ENCODE measurements around the gene TSPEAR.
"Not testable (repeated sequence)": the region's sequence is repeated elsewhere in the genome, so short reads cannot be mapped to it uniquely, and the experiment has no call there.

The TSPEAR gene

DNA sequence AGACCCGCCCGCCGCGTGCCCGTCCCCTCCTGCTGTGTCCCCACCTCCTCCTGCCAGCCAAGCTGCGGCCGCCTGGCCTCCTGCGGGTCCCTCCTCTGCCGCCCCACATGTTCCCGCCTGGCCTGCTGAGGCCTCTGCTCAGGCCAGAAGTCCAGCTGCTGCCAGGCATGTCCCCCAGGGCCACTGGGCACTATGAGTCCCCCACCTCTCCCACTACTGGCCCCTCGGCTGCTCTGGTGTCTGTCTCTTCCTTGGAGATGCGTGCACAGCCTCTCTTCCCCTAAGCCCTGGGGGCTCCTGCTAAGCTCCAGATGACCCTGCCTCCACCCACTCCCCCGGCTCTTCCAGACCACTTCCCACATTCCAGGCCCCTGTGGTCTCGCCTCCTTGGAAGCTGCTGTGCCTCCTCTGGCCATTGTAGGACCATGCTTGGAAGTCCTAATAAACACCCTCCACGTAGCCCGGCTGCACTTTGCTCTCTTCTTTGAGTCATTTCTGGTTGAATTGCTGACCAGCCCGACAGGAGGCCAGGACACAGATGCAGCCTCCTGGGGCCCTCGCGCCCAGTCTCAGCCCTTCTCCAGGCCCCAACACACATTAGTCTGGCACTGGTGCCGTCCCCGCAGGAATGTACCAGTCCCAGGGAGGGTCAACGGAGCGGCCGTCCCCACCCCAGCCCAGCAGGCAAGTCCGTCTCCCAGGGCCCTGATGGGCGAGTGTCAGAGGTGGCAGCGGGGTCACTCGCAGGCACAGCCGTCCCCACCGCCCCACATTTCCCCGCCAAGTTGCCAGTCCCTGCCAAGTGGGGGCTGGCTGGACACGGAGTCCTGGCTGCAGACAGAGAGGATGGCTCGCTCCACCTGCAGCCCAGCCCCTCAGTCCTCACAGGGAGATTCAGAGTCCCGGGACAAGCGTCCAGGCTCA, 13.3 kb downstream of the TSPEAR start:
- Histone ChIP-seq H3K9ac (ENCODE audit: low read length) (no peak overlapping the region), H3K36me3 (ENCODE audit: insufficient read depth, low read length) (no peaks in the 10 kb centered on the region), H3K27ac (ENCODE audit: low read depth, low read length, poor library complexity, severe bottlenecking) (no peak overlapping the region), H3F3A (ENCODE audit: insufficient read depth, low read length) (no peaks in the 10 kb centered on the region), H3K27me3 (ENCODE audit: insufficient read depth, low read length) (no peaks in the 10 kb centered on the region; the same call in 1 of the 2 replicates), H3K79me2 (ENCODE audit: insufficient read depth, low read length) (no peaks in the 10 kb centered on the region), H3K4me1 (ENCODE audit: insufficient read depth, low read length, severe bottlenecking) (no peaks in the 10 kb centered on the region), H2AFZ (ENCODE audit: low read length) (no peak overlapping the region), H3K9me3 (ENCODE audit: low read length) (no peaks in the 10 kb centered on the region), H3K9me2 (ENCODE audit: low read depth, low read length) (no peaks in the 10 kb centered on the region), H4K20me1 (ENCODE audit: insufficient read depth, low read length) (no peaks in the 10 kb centered on the region), H3K4me3 (ENCODE audit: low read depth, low read length, poor library complexity, severe bottlenecking) (no peak overlapping the region), H3K4me2 (ENCODE audit: low read length) (no peak overlapping the region)
- TF ChIP-seq, protein P1, sequence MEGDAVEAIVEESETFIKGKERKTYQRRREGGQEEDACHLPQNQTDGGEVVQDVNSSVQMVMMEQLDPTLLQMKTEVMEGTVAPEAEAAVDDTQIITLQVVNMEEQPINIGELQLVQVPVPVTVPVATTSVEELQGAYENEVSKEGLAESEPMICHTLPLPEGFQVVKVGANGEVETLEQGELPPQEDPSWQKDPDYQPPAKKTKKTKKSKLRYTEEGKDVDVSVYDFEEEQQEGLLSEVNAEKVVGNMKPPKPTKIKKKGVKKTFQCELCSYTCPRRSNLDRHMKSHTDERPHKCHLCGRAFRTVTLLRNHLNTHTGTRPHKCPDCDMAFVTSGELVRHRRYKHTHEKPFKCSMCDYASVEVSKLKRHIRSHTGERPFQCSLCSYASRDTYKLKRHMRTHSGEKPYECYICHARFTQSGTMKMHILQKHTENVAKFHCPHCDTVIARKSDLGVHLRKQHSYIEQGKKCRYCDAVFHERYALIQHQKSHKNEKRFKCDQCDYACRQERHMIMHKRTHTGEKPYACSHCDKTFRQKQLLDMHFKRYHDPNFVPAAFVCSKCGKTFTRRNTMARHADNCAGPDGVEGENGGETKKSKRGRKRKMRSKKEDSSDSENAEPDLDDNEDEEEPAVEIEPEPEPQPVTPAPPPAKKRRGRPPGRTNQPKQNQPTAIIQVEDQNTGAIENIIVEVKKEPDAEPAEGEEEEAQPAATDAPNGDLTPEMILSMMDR (IDR thresholded peaks at IDR 0.05; ENCODE audit: low read length): no peak
- no peak for TF ChIP-seq EZH2 (IDR thresholded peaks at IDR 0.05; ENCODE audit: borderline replicate concordance, low read length)

DNA sequence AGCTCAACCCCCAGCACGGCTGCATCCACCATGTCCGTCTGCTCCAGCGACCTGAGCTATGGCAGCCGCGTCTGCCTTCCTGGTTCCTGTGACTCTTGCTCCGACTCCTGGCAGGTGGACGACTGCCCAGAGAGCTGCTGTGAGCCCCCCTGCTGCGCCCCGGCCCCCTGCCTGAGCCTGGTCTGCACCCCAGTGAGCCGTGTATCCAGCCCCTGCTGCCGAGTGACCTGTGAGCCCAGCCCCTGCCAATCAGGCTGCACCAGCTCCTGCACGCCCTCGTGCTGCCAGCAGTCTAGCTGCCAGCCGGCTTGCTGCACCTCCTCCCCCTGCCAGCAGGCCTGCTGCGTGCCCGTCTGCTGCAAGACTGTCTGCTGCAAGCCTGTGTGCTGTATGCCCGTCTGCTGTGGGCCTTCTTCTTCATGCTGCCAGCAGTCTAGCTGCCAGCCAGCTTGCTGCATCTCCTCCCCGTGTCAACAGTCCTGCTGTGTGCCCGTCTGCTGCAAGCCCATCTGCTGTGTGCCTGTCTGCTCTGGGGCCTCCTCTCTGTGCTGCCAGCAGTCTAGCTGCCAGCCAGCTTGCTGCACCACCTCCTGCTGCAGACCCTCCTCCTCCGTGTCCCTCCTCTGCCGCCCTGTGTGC, 14.1 kb downstream of the TSPEAR start, which contains the start of gene KRTAP10-12:
TSS of gene KRTAP10-12 (plus strand) at position 1 of the 639 bp plus-strand sequence. CDS start at position 31, 30 bp downstream.
- not testable (repeated sequence) for H3K27me3 ChIP-seq (ENCODE audit: insufficient read depth, low read length); H3K9ac ChIP-seq (ENCODE audit: low read length); H3K4me3 ChIP-seq (ENCODE audit: low read depth, low read length, poor library complexity, severe bottlenecking); H4K20me1 ChIP-seq (ENCODE audit: insufficient read depth, low read length); H3K36me3 ChIP-seq (ENCODE audit: insufficient read depth, low read length); H3K4me1 ChIP-seq (ENCODE audit: insufficient read depth, low read length, severe bottlenecking); H2AFZ ChIP-seq (ENCODE audit: low read length); H3K9me3 ChIP-seq (ENCODE audit: low read length); H3F3A ChIP-seq (ENCODE audit: insufficient read depth, low read length); H3K79me2 ChIP-seq (ENCODE audit: insufficient read depth, low read length); H3K27ac ChIP-seq (ENCODE audit: low read depth, low read length, poor library complexity, severe bottlenecking); H3K9me2 ChIP-seq (ENCODE audit: low read depth, low read length); H3K4me2 ChIP-seq (ENCODE audit: low read length)

- Histone ChIP-seq H3K4me2 (ENCODE audit: low read length) (no peak overlapping the region), H3K4me1 (ENCODE audit: insufficient read depth, low read length, severe bottlenecking) (no peaks in the 10 kb centered on the region), H3K27ac (ENCODE audit: low read depth, low read length, poor library complexity, severe bottlenecking) (no peak overlapping the region), H2AFZ (ENCODE audit: low read length) (no peak overlapping the region), H3K36me3 (ENCODE audit: insufficient read depth, low read length) (no peaks in the 10 kb centered on the region), H3K4me3 (ENCODE audit: low read depth, low read length, poor library complexity, severe bottlenecking) (no peak overlapping the region), H3K79me2 (ENCODE audit: insufficient read depth, low read length) (no peaks in the 10 kb centered on the region), H3K9me3 (ENCODE audit: low read length) (peaks cover 4% of the 10 kb centered on the region; the same call in 1 of the 2 replicates), H3F3A (ENCODE audit: insufficient read depth, low read length) (no peaks in the 10 kb centered on the region), H4K20me1 (ENCODE audit: insufficient read depth, low read length) (no peaks in the 10 kb centered on the region), H3K9ac (ENCODE audit: low read length) (no peak overlapping the region), H3K27me3 (ENCODE audit: insufficient read depth, low read length) (no peaks in the 10 kb centered on the region; the same call in 1 of the 2 replicates), H3K9me2 (ENCODE audit: low read depth, low read length) (no peaks in the 10 kb centered on the region)
- TF ChIP-seq, protein P1 (IDR thresholded peaks at IDR 0.05; ENCODE audit: low read length): no peak
- no peak for TF ChIP-seq EZH2 (IDR thresholded peaks at IDR 0.05; ENCODE audit: borderline replicate concordance, low read length)
These were observed 14.8 kb downstream of the TSPEAR start for GRCh38 chr21:44696572-44696971.
